ENCODE measurements around the gene LONP2.

DNA sequence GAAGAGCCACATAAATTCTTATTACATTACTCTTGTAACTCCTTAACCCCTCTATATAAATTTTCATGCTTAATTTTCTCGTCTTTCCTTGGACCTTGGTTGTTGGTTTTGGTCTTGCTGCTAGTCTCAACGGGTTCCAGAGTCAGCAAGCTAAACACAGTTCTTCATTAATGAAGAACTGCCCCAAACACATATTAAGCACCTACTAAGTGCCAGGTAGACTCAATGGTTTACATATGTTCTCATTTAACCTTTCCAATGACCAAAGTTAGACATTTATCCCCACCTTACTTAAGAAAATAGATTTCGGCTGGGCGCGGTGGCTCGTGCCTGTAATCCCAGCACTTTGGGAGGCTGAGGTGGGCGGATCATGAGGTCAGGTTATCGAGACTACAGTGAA, 126.1 kb downstream of the LONP2 start:
- no peak for TF ChIP-seq ATF3 (IDR thresholded peaks at IDR 0.05)
- no peak for TF ChIP-seq CTCF (IDR thresholded peaks at IDR 0.05; ENCODE audit: low read depth, low read length, missing input control)
- TF ChIP-seq RAD21 (IDR thresholded peaks at IDR 0.05) = no peak
- no peak for TF ChIP-seq HNF4A (conservative IDR thresholded peaks at IDR 0.05)
- TF ChIP-seq JUND (IDR thresholded peaks at IDR 0.05) = no peak
- TF ChIP-seq GABPA (IDR thresholded peaks at IDR 0.05 in 1 of 2, conservative IDR thresholded peaks at IDR 0.05 in 1 of 2) = no peak
- TF ChIP-seq NR2F2 (IDR thresholded peaks at IDR 0.05) = no peak
- TF ChIP-seq EGR1 (IDR thresholded peaks at IDR 0.05; ENCODE audit: low read depth in 2 of 2) = no peak
